GM19463 (cell line): ENCODE measurements around the gene ACAD8.
"Not testable (repeated sequence)": the region's sequence is repeated elsewhere in the genome, so short reads cannot be mapped to it uniquely, and the experiment has no call there.

Experiments
- ATAC-seq: cut with Tn5 transposase; IDR thresholded peaks from one replicate; pipeline ENCODE4 v1.9.1; 2021; ENCODE audit warnings: mild to moderate bottlenecking, moderate library complexity; ENCODE audit not compliant: unreplicated experiment

Gene ACAD8

DNA sequence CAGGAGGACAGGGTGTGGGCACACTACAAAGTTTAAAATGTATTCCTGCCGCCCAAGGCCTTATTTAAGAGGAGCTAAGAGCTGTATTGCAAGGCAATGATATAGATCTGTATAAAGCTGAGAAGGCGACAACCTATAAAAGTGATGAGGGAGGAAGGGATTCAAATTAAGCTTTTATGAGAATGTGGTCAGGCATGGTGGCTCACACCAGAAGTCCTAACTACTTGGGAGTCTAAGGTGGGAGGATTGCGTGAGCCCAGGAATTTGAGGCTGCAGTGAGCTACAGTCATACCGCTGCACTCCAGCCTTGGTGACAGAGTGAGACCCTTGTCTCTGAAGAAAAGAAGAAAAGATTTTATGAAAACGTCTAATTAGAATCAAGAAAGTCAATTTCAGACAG, 13.1 kb downstream of the ACAD8 start:
- ATAC-seq: no peak

DNA sequence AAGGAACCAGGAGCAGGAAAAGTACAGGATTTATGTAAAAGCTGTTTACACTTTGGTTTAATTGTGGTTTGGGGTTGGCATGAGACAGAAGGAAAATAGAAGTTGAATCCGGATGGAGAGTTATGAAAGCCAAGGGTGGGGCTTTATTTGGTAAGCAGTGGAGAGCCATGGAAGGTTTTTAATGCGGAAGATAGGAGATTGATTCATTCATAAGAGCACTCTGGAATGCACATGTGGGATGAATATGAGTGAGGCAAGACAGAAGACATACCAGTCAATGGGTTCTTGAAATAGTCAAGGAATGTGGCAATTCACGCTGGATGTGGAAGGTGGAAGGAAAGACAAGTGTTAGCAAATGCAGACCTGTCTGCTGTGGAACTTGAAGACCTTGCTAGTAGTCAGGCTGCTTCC, 13.5 kb downstream of the ACAD8 start:
- no peak for ATAC-seq

DNA sequence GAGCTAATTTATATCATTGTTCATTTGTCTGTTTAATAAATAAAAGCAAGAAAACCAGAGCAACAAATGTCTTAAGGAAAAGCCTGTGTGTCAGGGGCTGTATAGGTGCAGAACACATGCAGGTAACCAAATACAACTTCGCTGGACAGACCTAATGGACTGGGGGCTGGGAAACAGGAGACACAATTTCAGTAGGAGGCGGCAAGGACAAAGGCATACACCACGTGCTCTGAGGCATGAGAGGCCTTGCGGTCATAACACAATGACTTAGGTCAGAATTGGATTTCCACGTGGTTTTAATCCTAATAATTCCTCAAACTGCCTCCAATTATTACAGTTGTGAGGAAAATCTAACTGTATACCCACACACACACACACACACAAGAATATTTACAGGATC, 14.1 kb downstream of the ACAD8 start:
- ATAC-seq: no peak

DNA sequence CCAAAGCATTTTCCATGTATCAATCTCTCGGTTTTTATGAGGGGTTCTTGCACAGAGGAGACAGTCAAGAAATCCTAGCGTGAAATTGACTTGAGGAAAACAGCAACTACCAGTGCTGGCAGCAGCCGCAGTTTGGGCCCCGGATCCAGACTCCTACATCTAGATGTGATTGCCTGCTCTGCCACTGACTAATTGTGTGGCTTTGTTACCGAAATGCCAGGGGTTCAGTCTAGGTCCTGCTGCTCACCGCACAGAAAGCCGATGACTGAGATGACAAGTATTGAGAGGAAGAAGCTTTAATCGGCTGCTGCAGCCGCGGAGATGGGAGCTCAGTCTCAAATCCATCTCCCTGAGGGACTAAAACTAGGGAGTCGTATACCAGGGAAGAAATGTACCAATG, 14.6 kb downstream of the ACAD8 start:
- no peak for ATAC-seq

DNA sequence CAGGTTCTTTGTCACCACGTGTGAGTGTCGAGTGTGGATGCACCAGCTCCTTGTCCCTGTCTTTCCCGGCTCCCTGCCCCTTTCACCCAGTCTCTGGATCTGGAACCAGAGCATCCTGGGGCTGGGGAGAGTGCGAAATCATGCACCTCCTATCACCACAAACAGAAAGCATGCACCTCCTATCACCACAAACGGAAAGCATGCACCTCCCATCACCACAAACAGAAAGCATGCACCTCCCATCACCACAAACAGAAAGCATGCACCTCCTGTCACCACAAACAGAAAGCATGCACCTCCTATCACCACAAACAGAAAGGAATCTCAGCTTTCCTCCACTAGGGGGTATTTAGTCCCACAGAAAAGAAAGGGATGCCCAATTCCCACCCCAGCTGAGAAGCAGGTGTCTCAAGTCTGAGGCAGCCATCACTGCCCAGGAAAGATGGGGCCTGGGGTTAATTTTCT, 16.9 kb downstream of the ACAD8 start:
- ATAC-seq: no peak

DNA sequence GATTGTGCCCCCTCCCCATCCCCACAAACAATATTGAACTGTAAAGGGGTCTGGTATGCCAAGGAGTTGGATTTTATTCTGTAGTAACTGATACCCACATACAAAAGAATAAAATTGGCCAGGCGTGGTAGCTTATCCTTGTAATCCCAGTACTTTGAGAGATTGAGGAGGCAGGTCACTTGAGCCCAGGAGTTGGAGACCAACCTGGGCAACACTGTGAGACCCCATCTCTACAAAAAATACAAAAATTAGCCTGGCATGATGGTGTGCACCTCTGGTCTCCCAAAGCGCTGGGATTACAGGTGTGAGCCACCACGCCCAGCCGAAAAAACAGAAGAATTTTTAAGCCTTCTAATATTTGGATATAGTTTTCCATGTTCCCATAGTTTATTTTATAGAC, 18.6 kb downstream of the ACAD8 start:
- no peak for ATAC-seq

DNA sequence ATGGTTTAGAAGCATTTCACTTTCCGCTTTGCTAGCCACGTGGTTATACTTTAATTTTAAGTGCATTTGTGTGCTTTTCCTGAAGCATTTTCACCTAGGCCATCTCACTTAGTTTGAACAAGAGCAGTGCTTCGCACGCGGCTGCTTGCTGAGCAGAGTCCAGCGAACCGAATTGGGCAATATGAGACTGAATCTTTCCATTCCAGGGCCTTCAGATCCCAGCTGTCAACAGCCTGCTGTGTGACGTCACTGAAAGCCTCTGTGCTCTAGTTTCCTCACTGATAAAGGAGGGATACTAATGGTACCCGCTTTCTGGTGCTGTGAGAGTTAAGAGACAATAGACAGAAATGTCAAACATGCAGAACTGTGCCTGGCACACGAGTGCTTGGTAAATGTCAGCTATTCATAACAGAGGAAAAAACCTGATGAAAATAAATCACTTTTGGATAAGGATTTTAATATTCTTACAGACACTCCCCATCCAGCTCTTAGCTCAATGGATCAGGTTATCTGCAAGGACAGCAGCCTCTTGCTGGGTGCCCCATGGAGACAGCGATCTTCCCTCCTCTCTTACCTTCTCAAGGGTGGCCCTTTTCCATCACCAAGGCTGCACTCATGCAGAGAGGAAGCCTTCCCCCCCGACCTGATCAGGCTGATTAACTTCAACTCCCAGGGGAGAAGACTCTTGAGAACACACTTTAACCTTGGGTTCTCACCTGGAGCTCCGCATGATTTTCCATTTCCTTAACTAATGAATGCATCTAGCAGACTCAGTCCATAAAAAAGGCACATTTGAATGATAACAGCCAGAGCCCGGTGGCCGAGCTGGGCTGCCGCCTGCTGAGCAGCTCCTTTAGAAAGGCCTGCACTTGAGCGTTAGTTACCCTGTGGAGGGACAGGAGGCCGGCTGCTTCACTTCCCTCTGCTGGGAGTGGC, 19.3 kb downstream of the ACAD8 start:
- no peak for ATAC-seq

DNA sequence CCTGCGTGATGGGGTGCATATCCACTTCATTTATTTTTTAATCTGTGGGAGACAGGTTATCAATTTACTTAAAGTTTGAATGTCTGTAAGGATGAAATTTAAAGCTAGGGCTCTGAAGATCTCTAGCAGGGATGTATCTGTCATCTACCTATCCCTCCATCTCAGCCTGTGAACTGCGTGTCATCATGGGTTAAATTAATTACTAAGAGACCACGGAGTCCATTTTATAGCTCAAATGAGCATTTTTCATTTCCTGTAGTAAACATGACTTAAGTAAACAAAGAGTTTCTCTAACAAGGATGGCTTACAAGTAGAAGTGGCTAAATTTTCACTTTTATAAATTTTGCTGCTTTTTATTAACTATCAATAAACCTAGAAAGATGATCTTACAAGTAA, 19.9 kb downstream of the ACAD8 start:
- no peak for ATAC-seq

DNA sequence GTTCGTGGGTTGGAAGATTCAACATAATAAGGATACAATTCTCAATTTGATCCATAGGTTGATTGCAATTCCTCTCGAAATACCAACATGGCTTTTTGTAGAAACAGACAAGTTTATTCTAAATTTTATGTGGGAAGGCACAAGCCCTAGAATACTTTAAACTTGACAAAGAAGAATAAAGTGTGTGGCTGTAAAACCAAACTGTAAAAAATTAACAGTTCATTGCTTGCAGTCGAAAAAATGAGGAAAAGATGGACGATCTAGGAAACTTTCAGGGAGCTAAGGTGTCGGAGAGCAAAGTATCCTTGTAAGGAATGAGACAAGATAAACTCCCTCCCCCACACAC, 21.8 kb downstream of the ACAD8 start:
- ATAC-seq: no peak

DNA sequence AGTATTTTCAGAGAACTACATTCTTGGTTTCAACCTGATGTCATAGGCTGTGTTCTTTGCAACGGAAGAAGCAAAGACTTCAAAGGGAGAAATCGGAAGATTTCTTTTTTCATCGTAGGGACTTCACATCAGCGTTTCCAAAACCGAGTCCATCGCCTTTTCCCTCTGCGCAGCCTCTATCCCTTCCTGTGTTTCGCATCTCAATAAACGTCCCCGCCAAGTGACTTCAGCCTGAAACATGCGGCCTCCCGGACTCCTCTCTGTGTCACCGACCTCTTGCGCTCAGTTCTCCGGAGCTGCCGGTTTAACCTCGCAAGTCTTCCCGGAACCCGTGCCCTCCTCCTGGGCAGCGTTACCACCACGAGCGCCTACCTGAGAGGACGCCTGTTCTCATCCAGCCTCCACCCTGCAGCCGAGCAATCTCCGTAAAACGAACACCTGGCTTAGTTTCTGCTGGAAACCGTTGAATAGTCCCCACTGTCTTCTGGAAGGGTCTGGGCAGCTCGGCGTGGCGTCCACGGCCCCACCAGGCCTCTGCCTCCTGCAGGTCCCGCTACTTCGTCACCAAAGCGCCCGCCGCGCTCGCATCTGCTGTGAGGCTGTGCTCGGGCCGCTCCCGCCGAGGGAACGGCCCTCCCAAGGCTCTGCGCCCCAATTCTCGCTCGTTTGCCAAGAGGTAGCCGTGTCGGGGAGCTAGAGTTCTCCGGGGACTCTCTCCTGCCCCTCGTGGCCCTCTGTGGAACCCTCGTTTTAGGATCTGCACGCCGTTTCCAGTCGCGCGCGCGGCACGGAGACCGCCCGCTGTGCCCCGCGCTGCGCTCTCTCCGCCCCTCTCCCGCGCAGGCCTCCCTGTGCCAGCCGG, 22.4 kb downstream of the ACAD8 start, which contains the start of gene GLB1L3:
Gene GLB1L3, plus strand, starts transcription at position 846 of the 862 bp plus-strand sequence. CDS start 362 bp downstream, outside the sequence.
- peak; percentile 72 for ATAC-seq

DNA sequence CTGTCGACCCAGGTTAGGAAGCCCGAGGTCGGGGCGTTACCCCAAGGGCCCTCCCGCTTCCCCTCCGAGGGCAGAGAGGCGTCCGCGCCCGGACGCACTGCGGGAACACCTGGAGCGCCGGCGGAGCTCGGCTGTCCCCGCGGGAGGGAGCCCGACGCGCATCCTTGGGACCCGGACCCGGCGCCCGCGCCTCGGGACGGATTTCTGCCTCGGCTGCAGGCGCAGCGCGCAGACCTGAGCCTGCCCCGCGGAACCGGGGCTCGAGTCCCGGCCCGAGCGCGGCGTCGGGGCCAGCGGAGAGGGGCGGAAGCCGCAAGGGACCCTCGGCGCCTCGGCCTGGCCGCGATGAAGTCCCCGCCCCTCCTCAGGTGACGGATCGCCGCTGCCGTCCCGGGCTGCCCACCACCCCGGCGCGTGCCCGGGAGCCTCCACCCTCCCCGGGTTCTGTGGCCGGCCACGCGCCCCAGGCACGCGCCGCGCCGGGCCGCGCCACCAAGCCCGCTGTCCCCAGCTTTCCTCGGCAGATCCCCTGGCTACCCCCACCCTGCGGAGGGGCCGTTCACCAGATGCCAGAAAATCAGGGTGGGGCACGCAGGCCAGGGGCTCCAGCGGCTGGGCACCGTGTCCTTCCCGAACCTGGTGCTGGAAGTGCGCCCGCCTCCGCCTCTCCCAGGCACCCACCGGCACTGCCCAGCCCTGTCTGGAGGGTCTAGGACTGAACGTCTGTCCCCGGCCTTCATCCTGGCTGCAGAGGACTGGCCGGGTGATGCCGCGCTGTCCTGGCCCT, 23.2 kb downstream of the ACAD8 start:
- peak; percentile 14 for ATAC-seq

DNA sequence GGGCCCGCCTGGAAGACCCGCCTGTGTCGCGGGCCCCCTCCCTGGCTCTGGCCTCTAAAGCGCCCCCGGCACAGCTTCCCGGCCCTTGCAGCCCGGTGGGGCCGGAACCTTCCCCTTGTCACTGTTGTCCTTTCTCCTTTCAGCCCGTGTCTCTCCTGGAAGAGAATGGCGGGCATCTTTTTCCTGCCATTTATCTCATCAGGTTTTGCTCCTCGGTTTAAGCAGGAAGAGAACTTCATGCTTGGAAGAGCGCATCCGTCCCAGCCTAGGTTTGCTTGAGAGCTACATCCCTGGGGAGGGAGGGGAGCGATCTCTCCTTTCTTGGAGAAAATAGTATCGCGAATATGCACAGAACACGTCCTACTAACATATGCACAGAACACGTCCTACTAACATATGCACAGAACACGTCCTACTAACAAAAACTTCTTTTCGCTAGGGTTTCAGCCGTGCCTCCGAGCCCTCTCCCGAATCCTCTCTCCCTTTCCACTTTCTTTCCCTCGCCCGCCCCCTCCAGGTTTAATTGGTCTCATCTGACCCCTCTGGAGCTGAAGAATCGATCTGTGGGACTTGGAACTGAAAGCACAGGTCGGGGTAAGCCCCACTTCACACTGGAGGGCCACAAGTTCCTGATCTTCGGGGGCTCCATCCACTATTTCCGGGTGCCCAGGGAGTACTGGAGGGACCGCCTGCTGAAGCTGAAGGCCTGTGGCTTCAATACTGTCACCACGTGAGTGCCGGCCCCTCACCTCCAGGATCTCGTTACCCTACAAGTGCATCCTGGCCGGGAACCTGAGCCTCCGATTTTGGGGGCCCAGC, 24.0 kb downstream of the ACAD8 start:
- no peak for ATAC-seq

DNA sequence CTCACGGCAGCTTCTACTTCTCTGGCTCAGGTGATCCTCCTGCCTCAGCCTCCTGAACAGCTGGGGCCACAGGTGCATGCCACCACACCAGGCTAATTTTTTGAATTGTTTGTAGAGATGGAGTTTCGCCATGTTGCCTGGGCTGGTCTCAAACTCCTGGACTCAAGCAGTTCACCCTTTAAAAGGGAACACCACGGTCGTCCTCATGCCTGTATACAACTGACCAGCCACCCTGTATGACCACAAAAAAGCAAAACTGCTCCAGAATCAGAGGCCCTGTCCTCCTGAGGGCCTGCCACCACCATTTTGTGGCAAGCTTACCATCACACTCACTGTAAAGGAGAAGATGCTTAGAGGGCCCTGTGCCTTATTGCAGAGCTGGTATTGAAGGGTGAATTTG, 25.0 kb downstream of the ACAD8 start:
- ATAC-seq: no peak

DNA sequence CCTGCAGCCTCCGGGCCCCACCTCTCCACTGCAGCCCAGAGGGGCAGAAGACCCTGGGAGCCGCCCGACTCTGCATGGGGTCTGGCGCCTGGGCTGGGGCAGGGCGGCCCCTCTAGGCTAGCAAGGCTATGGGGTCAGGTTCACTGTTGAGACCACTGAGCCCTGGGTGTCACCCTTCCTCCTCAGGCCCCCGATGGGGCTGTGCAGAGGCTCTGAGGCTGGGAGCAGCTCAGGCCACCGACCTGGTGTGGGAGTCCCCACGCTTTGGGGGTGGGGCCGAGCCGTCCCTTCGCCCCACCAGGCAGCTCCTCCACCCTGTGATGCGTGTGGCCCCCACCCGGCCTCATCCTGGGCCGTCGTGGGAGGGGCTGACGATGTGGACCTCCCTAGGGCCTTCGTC, 28.3 kb downstream of the ACAD8 start:
- not testable (repeated sequence) for ATAC-seq

DNA sequence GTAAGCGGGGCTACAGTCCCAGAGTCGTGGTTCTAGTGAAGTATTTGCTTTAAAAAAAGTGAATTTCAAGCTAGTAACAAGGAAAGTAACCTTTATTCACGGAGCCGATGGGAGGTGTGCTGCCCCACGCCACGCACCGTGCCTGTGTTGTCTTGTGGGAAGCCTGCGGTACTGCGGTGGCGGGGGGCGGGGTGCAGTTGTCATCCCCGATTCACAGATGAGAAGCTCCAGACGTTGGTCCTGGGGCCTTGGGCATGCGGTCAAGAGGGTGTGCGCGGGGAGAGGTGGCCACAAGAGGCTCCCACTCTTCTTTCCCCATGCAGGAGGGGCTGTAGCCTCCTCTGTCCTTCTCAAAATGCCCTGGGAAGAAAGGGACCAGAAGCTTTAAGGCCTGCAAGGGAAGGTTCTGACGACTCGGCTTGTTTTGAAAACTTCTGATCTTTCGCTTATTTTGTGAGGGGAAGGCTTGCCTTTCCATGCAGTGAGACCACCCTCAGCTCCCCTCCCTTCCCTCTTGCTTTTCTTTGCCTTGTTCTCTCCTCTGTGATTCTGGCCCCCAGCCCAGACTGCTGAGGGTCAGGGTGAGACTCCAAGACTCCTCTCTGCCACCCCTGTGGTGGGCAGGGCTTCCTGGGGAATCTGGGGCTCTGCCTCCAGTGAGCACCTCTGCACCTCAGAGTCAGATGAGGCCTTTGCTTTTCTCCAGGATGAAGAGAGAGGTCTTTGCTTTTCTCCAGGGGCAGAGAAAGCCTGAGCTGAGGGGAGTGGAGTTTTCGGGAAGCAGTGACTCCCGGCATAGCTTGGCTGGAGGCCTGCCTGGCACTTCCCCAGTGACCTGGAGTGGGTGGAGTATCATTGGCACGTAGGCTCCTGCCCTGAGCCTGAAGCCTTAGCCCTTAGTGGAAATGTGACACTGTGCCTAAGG, 29.0 kb downstream of the ACAD8 start:
- ATAC-seq: no peak

DNA sequence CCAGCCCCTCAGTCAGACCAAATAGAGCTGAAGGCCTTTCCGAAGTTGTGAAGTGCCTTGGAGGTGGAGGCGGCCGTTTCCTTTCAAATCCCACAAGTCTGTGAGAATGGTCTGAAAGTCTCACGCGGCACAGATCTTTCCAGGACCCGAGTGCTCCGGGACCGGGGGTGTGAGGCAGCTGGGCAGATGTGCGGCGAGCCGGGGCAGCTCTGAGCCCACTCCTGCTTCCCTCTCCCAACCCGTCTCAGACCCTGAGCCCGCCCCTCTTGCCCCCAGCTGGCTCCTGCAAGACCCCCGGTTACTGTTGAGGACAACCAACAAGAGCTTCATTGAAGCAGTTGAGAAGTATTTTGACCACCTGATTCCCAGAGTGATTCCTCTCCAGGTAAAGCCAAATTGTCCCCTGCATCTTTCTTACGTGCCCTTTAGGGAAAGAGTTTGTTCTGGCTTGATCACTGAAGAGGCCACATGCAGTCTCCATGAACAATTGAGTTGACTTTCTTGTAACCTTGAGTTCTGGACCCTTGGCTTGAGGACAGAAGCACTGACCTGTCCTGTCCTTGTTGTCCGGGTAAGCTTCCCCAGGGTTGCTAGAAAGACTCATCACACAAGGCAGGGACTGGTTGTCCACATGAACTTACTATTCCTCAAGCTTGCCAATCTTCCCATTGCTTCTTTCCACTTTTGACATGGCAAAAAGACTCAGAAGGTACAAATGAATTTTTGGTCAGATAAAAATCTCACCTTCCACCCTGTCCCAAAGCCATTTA, 30.3 kb downstream of the ACAD8 start:
- ATAC-seq: no peak

DNA sequence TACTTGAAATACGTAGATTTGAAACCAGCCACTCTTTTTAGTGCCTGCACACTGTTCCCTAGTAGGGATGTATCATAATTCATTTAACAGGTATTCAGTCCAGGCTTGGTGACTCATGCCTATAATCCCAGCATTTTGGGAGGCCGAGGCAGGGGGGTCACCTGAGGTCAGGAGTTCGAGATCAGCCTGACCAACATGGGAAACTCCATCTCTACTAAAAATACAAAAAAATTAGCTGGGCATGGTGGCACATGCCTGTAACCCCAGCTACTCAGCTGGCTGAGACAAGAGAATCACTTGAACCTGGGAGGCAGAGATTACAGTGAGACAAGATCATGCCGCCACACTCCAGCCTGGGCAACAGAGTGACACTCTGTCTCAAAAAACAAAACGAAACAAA, 31.0 kb downstream of the ACAD8 start:
- not testable (repeated sequence) for ATAC-seq

DNA sequence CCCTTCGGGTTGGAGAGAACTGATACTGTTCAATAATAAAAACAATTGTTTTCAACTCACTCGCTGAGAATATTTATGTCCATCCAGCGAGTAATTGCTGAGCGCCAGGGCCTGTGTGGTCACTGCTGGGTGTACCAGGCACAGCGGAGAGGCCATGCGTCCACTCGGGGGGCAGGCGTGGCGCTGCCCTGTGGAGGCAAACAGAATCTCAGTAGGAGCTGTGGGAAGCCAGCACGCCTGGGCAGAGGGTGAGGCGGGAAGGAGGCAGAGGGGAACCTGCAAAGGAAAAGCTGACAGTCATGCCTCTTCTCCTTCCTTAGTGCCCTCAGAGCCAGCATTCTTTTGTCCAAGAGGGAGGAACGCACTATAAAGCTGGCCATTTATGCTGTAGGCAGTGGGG, 34.2 kb downstream of the ACAD8 start:
- no peak for ATAC-seq
